HG03354 (cell line): ENCODE measurements around the gene ORM1.

Source experiments
- ATAC-seq: cut with Tn5 transposase; IDR thresholded peaks from one replicate; pipeline ENCODE4 v1.9.1; 2021; ENCODE audit warnings: mild to moderate bottlenecking; ENCODE audit not compliant: unreplicated experiment, poor library complexity, severe bottlenecking

ORM1 gene

GRCh38 chr9:114287001-114287762 is 35.7 kb upstream of the ORM1 start:
- ATAC-seq: no peak

DNA sequence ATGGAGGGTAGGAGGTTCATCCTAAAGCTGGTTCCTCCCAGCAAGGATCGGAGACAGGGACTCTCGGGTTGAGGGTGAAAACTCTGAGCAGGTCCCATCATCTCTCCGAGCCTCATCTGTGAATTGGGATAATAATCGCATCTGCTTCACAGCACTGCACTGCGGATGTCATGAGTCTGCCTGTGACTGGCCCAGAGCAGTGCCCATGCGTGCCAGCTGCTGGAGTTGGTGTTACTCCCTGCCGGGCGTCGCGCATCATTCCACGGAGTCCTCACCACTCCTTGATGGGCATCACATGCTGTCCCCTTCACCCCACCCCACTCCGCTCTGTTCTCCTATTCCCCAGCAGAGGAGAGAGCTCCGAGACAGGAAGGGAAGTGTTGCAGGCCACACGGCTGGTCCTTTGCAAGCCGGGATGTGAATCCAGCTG is 35.1 kb upstream of the ORM1 start:
- ATAC-seq: no peak

DNA sequence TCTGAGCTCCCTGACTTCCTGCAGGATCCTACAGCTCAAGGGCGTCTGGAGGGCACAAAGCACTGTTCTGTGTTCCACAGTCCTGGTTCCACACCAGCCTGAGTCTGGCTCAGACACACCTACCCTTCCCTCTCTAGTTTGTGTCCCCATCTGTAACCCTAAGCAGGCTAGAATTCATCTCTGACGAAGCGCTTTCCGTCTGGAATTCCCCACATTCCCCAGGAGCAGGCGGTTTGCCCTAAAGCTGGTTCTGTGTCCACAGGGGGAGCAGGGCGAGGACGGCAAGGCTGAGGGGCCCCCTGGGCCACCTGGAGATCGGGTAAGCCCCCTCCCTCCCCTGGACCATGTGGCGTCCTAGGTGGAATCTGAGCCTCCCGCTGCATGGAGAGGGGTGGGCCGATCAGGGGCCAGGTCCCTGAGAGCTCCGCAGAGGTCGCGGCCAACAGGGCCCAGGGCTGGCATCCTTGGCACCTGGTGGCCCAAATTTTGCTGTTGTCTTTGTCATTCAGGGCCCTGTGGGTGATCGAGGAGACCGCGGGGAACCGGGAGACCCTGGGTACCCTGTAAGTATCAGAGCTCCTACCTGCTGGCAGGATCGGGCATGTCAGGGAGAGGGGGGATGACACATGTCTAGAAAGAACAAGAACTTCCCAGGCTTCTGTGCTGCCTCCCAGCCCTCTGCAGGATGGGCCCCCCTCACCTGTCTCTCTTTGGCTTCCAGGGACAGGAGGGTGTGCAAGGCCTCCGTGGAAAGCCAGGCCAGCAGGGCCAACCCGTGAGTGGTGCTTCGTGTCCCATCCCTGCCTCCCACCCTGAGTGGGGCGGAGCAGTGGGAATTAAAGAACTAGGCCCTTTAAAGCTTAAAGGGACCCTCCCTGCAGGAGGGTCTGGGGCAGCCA is 34.5 kb upstream of the ORM1 start:
- no peak for ATAC-seq

DNA sequence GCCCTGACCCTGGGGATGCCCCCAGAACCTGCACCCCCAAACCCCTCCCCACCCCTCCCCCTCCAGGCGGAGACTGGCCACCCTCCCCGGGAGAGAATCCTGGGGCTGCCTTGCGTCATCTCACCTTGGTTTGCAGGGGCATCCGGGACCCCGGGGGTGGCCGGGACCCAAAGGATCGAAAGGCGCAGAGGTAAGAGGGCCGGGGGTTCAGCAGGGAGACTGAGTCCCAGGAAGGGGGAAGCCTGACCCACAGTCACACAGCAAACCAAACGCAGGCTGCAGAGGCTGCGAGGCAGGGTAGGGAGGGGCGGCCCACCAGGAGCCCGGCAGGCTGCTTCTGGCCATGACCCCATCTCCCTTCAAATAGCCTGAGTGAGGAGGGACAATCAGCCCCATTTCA is 33.8 kb upstream of the ORM1 start:
- ATAC-seq: no peak

- ATAC-seq: no peak
These were observed 33.1 kb upstream of the ORM1 start for GRCh38 chr9:114289571-114290481.

DNA sequence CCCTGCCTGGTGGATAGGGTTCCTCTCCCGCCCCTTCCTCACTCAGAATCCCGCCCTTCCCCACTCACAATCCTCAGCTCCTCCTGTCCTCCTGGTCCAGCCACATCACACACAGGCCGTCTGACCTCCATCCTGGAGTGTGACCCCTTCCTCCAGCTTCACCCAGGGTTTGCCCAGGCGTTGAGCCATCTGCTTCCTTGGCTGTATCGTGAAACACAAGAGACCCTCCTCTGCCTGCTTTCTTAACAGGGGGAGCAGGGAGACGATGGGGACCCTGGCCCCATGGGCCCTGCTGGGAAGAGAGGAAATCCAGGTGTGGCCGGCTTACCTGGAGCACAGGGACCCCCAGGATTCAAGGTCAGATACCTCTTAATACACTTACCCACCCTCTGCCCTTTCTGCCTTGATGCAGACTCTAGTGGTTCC is 32.3 kb upstream of the ORM1 start:
- no peak for ATAC-seq

- ATAC-seq: no peak
These were observed 31.8 kb upstream of the ORM1 start for GRCh38 chr9:114291064-114291474.

GRCh38 chr9:114291886-114292590 is 30.9 kb upstream of the ORM1 start:
- no peak for ATAC-seq

- no peak for ATAC-seq
These were observed 28.2 kb upstream of the ORM1 start for GRCh38 chr9:114294664-114295063.

GRCh38 chr9:114296338-114296737 is 26.6 kb upstream of the ORM1 start:
- ATAC-seq: no peak

DNA sequence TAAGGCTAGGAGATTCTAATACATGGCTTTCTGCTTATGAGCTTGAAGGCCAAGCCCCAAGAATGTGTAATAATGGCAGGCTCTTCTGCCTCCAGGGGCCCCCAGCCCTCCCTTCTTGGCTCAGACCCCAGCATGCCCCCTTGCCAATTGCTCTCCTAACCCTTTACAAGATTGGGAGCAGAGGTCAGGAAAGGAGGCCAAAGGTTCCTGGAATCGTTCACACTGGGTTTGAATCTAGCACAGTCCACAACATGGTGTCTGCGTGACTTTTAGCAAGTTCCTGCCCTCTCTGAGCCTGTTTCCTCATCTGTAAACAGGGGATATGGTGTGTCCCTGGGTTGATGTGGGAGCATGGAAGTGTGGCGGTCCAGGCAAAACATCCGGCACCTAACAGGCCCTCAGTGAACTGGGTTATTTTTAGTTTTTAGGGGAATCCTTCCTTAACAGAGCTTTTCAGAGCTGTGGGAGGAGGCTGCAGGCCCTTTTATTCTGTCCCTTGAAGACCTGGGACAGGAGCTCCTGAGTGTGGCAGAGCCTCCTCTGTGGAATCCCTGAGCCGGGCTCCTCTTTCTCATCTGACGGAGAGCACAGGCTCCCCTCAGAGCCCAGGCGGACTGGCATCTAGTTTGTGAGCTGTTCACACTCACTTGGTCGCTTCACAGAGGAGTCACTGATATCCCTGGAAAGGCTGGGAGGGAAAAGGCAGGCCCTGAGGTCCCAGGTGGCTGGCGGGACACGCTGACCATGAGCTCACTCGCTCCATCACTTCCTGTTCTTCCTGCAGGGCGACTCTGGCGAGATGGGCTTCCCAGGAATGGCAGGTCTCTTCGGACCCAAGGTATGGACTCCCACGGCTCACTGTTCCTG is 23.4 kb upstream of the ORM1 start:
- ATAC-seq: no peak

GRCh38 chr9:114300153-114300845 is 22.6 kb upstream of the ORM1 start:
- ATAC-seq: no peak

- no peak for ATAC-seq
These were observed 21.8 kb upstream of the ORM1 start for GRCh38 chr9:114300846-114301797.

DNA sequence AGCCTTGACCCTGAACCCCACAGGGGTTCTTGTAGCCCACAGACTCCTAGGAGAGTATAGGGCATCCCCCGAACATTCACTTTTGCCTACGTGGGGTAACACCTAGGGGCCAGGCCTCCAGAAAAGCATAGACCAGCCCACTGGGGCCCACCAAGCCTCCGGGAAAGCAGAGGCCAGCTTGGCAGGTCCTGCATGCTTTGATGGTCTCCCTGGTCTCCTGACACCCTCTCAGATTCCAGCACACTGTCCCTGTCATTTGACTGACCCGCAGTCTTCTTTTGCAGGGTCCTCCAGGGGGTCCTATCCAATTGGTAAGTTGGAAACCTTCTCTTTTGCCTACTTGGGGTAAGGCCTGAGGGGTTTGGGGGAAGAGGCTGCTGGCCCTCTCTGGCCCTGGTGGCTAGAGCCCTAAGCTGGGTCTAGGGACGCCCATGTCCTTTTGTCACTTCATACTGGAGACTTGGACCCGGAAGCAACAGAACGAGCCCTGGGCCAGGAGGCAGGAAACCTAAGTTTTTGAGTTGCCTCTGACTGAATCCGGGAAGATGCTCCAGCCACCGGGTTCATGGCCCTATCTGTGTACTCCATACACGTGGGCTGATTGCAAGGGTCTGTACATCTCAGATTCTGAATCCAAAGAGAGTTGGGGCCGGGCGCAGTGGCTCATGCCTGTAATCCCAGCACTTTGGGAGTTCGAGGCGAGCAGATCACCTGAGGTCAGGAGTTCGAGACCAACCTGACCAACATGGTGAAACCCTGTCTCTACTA is 20.9 kb upstream of the ORM1 start:
- ATAC-seq: no peak

DNA sequence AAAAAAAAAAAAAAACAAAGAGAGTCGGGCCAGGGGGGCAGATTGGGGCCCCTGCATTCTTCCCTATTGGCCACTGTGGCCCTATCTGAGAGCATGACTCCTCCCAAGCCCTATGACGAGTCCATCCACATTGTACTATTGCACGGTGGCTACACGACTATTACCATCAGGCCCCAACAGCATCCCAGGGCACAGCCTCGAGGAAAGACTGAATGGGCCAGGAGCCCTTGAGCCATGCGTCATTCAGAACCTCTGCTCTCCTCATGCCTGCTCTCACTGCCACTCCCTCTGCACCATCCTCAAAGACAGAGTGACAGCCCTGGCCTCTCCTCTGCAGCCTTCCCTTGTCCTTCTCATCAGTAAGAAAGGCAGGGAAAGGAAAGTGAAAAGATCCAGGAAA is 20.2 kb upstream of the ORM1 start:
- ATAC-seq: no peak

GRCh38 chr9:114303571-114303970 is 19.3 kb upstream of the ORM1 start:
- no peak for ATAC-seq
